Gastrocnemius medialis (tissue), 4 donors: ENCODE data around the gene ZSCAN5C. TPM values are rescaled to one million over a fixed set of nuclear protein-coding genes. Genes with fewer than 3 reads are reported as not detected.

Source experiments
- ATAC-seq, 2 donors: fragments of 150-250 bp; one replicate each; pipeline ENCODE4 v1.9.1; 2016
- DNase-seq, 2 donors: peaks; one replicate each; pipeline ENCODE4 v3.0.0-alpha.2; 2019
- H3K27ac ChIP-seq, 4 donors: fragments of 200-600 bp; sonication (generic); 1 replicate in 1 of 4; 2 replicates in 3 of 4; pipeline ENCODE4 v1.5.1; 2016 to 2018; ENCODE audit warnings: mild to moderate bottlenecking in 2 of 4, moderate library complexity in 1 of 4
- H3K27me3 ChIP-seq, 3 donors: fragments of 200-600 bp; sonication (generic) in 2 of 3; 1 replicate in 1 of 3; 2 replicates in 2 of 3; pipeline versions ENCODE4 v1.5.1 to v1.6.0; 2016 to 2019; ENCODE audit warnings: mild to moderate bottlenecking in 1 of 3, moderate library complexity in 1 of 3
- H3K36me3 ChIP-seq, 2 donors: fragments of 200-600 bp; sonication (generic) in 1 of 2; one replicate each; pipeline ENCODE4 v1.5.1; 2017 to 2018
- H3K4me1 ChIP-seq, 2 donors: fragments of 200-600 bp; sonication (generic) in 1 of 2; one replicate each; pipeline ENCODE4 v1.5.1; 2016 to 2017; ENCODE audit warnings: mild to moderate bottlenecking in 2 of 2
- H3K4me3 ChIP-seq, 4 donors: fragments of 200-600 bp; sonication (generic) in 3 of 4; 1 replicate in 1 of 4; 2 replicates in 3 of 4; pipeline ENCODE4 v1.5.1; 2016 to 2019; ENCODE audit warnings: mild to moderate bottlenecking in 2 of 4
- H3K9me3 ChIP-seq, 3 donors: fragments of 200-600 bp; sonication (generic) in 2 of 3; 1 replicate in 1 of 3; 2 replicates in 2 of 3; pipeline ENCODE4 v1.5.1; 2016 to 2019
- CTCF ChIP-seq, 5 experiments: fragments of 450-650 bp in 3 of 5; fragments of 200-600 bp in 2 of 5; sonication (generic) in 2 of 5; IDR thresholded peaks in 4 of 5; conservative IDR thresholded peaks in 1 of 5; 1 replicate in 4 of 5; 2 replicates in 1 of 5; pipeline ENCODE4 v1.5.1; 2016 to 2019; ENCODE audit warnings: antibody characterized with exemption in 5 of 5, mild to moderate bottlenecking in 3 of 5, moderate library complexity in 3 of 5
- POLR2A ChIP-seq, 2 donors: fragments of 450-650 bp; IDR thresholded peaks; one replicate each; pipeline ENCODE4 v1.6.1; 2017; ENCODE audit warnings: antibody characterized with exemption in 2 of 2, mild to moderate bottlenecking in 2 of 2, moderate library complexity in 2 of 2
- in situ Hi-C, 4 donors: fragments of 200-750 bp; cut with MboI; loops; one replicate each; pipeline versions ENCODE4 v1.15.0 to v1.8.0; 2017; ENCODE audit warnings: low sequenced_read_pairs in 4 of 4
- intact Hi-C: fragments of 100-400 bp; cut with DNase I; formaldehyde crosslinking; loops from one replicate; pipeline ENCODE4 v1.15.1; 2023; ENCODE audit warnings: low total_unique reads
- total RNA-seq, 4 donors: library from RNA; depleted of rRNA; stranded (reverse); fragments of >200 nt; gene quantifications; one replicate each; pipeline versions ENCODE4 v1.1.0 to v1.2.3, GENCODE V29; 2016

ZSCAN5C gene
- total RNA-seq, 4 donors from 2014 or later, result not detected

- no peaks in the 10 kb centered on the region for H3K9me3 ChIP-seq
- H3K36me3 ChIP-seq, result peaks cover 0 to 24% of the 10 kb centered on the region in 2 donors
- no peaks in the 10 kb centered on the region for H3K4me1 ChIP-seq
- TF ChIP-seq CTCF (IDR thresholded peaks at IDR 0.05 in 4 of 5, conservative IDR thresholded peaks at IDR 0.05 in 1 of 5), result no peak
- TF ChIP-seq POLR2A (IDR thresholded peaks at IDR 0.05), result no peak
- intact Hi-C loops (no loop called here), in situ Hi-C loops (loop anchor here in 1 of 4 donors (10.0 kb wide), 1 partner anchor 87 kb away; no protein-coding TSS in a partner anchor)
- H3K27ac ChIP-seq, result no peak overlapping the region
- ATAC-seq (no peak), DNase-seq (no peak)
- no peak overlapping the region for H3K4me3 ChIP-seq
- no peaks in the 10 kb centered on the region for H3K27me3 ChIP-seq
Observed at GRCh38 chr19:56161534-56161933, 40.5 kb upstream of the ZSCAN5C start.

DNA sequence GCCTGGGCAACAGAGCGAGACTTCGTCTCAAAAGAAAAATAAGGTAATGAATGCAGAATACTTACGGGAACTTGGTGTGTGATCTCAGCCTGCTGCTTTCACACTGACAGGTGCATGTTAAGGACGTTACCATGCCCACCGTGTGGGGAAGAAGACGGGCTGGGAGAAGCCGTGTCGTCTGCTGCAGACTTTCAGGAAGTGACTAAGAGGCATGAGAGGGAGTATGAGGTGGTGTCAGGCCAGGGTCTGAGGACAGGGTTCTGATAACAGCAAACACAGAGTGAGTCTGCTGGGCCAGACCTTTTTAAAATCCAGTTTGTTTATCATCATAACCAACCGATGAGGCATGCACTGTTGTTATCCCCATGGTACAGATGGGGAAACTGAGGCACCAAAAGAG lies 39.8 kb upstream of the ZSCAN5C start:
- ATAC-seq (no peak), DNase-seq (no peak)
- Histone ChIP-seq H3K27me3 (no peaks in the 10 kb centered on the region), H3K4me1 (no peaks in the 10 kb centered on the region), H3K27ac (no peak overlapping the region), H3K4me3 (no peak overlapping the region), H3K36me3 (peaks cover 0 to 24% of the 10 kb centered on the region in 2 donors), H3K9me3 (no peaks in the 10 kb centered on the region)
- no peak for TF ChIP-seq POLR2A (IDR thresholded peaks at IDR 0.05)
- TF ChIP-seq CTCF (IDR thresholded peaks at IDR 0.05 in 4 of 5, conservative IDR thresholded peaks at IDR 0.05 in 1 of 5), result no peak
- intact Hi-C loops (no loop called here), in situ Hi-C loops (loop anchor here in 1 of 4 donors (10.0 kb wide), 1 partner anchor 87 kb away; no protein-coding TSS in a partner anchor)

- no peak for ATAC-seq
- no peaks in the 10 kb centered on the region for H3K27me3 ChIP-seq
- intact Hi-C loops (no loop called here), in situ Hi-C loops (loop anchor here in 1 of 4 donors (10.0 kb wide), 1 partner anchor 88 kb away; no protein-coding TSS in a partner anchor)
- no peak for TF ChIP-seq POLR2A (IDR thresholded peaks at IDR 0.05)
- no peak for TF ChIP-seq CTCF (IDR thresholded peaks at IDR 0.05 in 4 of 5, conservative IDR thresholded peaks at IDR 0.05 in 1 of 5)
- no peak overlapping the region for H3K4me3 ChIP-seq
- no peaks in the 10 kb centered on the region for H3K4me1 ChIP-seq
- H3K27ac ChIP-seq, result no peak overlapping the region
- H3K36me3 ChIP-seq, result peaks cover 0 to 24% of the 10 kb centered on the region in 2 donors
- no peaks in the 10 kb centered on the region for H3K9me3 ChIP-seq
- no peak for DNase-seq
Observed at GRCh38 chr19:56163097-56163496, 39.0 kb upstream of the ZSCAN5C start.

- Histone ChIP-seq H3K36me3 (no peaks in the 10 kb centered on the region), H3K4me1 (no peaks in the 10 kb centered on the region), H3K27ac (no peak overlapping the region), H3K4me3 (no peak overlapping the region), H3K27me3 (no peaks in the 10 kb centered on the region), H3K9me3 (no peaks in the 10 kb centered on the region)
- DNase-seq, result no peak
- intact Hi-C loops, result no loop called here
- no peak for TF ChIP-seq POLR2A (IDR thresholded peaks at IDR 0.05)
- no peak for TF ChIP-seq CTCF (IDR thresholded peaks at IDR 0.05 in 4 of 5, conservative IDR thresholded peaks at IDR 0.05 in 1 of 5)
- ATAC-seq, result no peak
- in situ Hi-C loops, result loop anchor here (5.0 to 10.0 kb wide), 3 partner anchors 85 to 92 kb away; no protein-coding TSS in a partner anchor
Observed at GRCh38 chr19:56167064-56167578, 35.0 kb upstream of the ZSCAN5C start.

GRCh38 chr19:56170261-56170660 lies 31.8 kb upstream of the ZSCAN5C start:
- ATAC-seq, result peak in 1 of 2 donors; percentile 36
- H3K4me1 ChIP-seq, result no peaks in the 10 kb centered on the region
- no peaks in the 10 kb centered on the region for H3K36me3 ChIP-seq
- TF ChIP-seq CTCF (IDR thresholded peaks at IDR 0.05 in 4 of 5, conservative IDR thresholded peaks at IDR 0.05 in 1 of 5) (no peak), POLR2A (IDR thresholded peaks at IDR 0.05) (no peak)
- no peak overlapping the region for H3K4me3 ChIP-seq
- in situ Hi-C loops, result no loop called here
- H3K9me3 ChIP-seq, result no peaks in the 10 kb centered on the region
- no peak for DNase-seq
- H3K27ac ChIP-seq, result no peak overlapping the region
- H3K27me3 ChIP-seq, result peaks cover 0 to 8% (median 3%) of the 10 kb centered on the region in 3 donors
- intact Hi-C loops, result no loop called here
